Aorta (tissue), 5 donors: ENCODE measurements around the gene ZYX. TPM values are rescaled to one million over a fixed set of nuclear protein-coding genes. Genes with fewer than 3 reads are reported as not detected.

Experiments
- ATAC-seq: fragments of 200-7000 bp; cut with Tn5 transposase; one replicate; pipeline ENCODE4 v1.9.1; 2022; ENCODE audit warnings: moderate library complexity; ENCODE audit not compliant: low FRiP score
- DNase-seq, 2 donors: peaks; one replicate each; pipeline ENCODE4 v3.0.0-alpha.2; 2020
- H3K27ac ChIP-seq, 2 donors: one replicate each; pipeline ENCODE4 v1.5.1; 2013; ENCODE audit warnings: low read length in 2 of 2, mild to moderate bottlenecking in 2 of 2, moderate library complexity in 2 of 2, control low read depth in 1 of 2, inconsistent platforms in 1 of 2, low read depth in 1 of 2
- H3K27me3 ChIP-seq, 2 donors: one replicate each; pipeline ENCODE4 v1.6.1; 2013; ENCODE audit warnings: control low read depth in 1 of 2, low read length in 1 of 2, mild to moderate bottlenecking in 1 of 2, moderate library complexity in 1 of 2; ENCODE audit not compliant: insufficient read depth in 2 of 2, control insufficient read depth in 1 of 2
- H3K36me3 ChIP-seq, 2 donors: one replicate each; pipeline ENCODE4 v1.6.1; 2013; ENCODE audit warnings: control low read depth in 1 of 2, low read length in 1 of 2, mild to moderate bottlenecking in 1 of 2; ENCODE audit not compliant: insufficient read depth in 2 of 2, control insufficient read depth in 1 of 2
- H3K4me1 ChIP-seq, 2 donors: one replicate each; pipeline ENCODE4 v1.6.1; 2013; ENCODE audit warnings: low read length in 2 of 2, control low read depth in 1 of 2, mild to moderate bottlenecking in 1 of 2, moderate library complexity in 1 of 2; ENCODE audit not compliant: insufficient read depth in 2 of 2, control insufficient read depth in 1 of 2
- H3K4me3 ChIP-seq, 2 donors: one replicate each; pipeline ENCODE4 v1.5.1; 2013; ENCODE audit warnings: low read length in 2 of 2, control low read depth in 1 of 2, mild to moderate bottlenecking in 1 of 2
- H3K9me3 ChIP-seq: one replicate; pipeline ENCODE4 v1.6.1; 2013; ENCODE audit warnings: mild to moderate bottlenecking, low read length; ENCODE audit not compliant: control insufficient read depth
- WGBS, 2 donors: extraction: QIAGEN DNeasy Blood & Tissue Kit; methylation state at CpG; one replicate each; pipeline ENCODE4 v1.1.7; 2013; 5-methylcytosine and 5-hydroxymethylcytosine counted together
- intact Hi-C, 2 donors: fragments of 100-400 bp; cut with DNase I; formaldehyde crosslinking; loops; one replicate each; pipeline versions ENCODE4 v1.14.2 to v1.15.0; 2022
- polyA plus RNA-seq, 2 donors: library from polyadenylated mRNA; stranded (reverse); fragments of 200-250 nt; gene quantifications; one replicate each; pipeline ENCODE4 v1.2.3, GENCODE V29; 2013
- total RNA-seq, 2 donors: library from RNA; stranded (reverse); fragmentation: NEBNext Ultra II Directional; extraction: Animal tissue kit (Norgen Biotek cat#: 25700); gene quantifications; one replicate each; pipeline ENCODE4 v1.2.1, GENCODE V29; 2021
- donor health status: healthy with polysubstance abuse.
- donor health status: Bipolar disorder and iron deficiency.
- donor health status: DM: no; HTN: no; CAD: no.
- donor health status: DM: no; HTN: no; CAD: no.
- donor health status: DM: yes; HTN: yes; CAD: no.

Gene ZYX
- total and polyA plus RNA-seq, 4 donors, result 131 to 499 (median 306) TPM

DNA sequence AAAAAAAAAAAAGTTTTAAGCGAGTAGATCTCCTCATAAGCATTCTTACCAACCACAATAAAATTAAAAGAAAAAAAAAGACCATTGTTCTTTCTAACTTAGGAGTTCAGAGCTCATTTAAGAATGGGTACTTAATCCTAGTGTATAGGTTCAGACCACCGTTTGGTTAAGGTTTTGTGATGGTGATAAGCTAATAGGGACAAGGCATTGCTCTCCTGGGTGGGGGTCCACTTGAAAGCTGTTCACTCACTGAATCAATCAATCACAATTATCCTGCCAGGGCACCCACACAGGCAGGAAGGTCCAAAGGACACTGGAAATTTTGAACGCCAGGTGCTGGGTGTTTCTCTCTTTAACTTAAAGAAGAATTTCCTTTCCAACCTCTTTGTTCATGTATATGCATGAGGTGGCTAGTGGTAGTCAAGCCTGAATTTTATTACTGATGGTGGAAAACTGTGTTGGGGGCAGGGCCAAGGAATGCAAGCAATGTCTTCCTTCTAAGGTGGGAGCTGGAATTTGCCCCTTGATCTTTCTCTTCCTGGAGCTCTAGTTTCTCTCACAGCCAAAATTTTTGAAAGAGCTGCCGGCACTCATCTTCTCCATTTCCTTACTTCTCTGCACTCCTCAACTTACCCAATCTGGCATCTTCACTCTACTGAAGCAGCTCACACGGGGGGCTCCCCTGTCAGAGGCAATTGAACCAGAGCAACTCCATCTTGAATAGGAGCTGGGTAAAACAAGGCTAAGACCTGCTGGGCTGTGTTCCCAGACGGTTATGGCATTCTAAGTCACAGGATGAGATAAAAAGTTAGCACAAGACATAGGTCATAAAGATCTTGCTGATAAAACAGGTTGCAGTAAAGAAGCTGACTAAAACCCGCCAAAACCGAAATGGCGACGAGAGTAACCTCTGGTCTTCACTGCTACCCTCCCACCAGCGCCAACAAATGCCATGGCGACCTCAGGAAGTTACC, 11.2 kb upstream of the ZYX start:
- Histone ChIP-seq H3K4me1 (no peaks in the 10 kb centered on the region), H3K4me3 (no peak overlapping the region), H3K27me3 (no peaks in the 10 kb centered on the region), H3K36me3 (no peaks in the 10 kb centered on the region), H3K9me3 (no peaks in the 10 kb centered on the region), H3K27ac (no peak overlapping the region)
- WGBS, 2 donors, result 93 to 94% methylated on average over 12 of the region's 12 CpGs
- intact Hi-C loops, result no loop called here
- peak in 1 of 2 donors; percentile 26 for DNase-seq
- ATAC-seq, result no peak

GRCh38 chr7:143372070-143372469, 9.1 kb upstream of the ZYX start:
- no peaks in the 10 kb centered on the region for H3K27me3 ChIP-seq
- 27 to 32% methylated on average over 4 of the region's 4 CpGs for WGBS, 2 donors
- H3K27ac ChIP-seq, result no peak overlapping the region
- ATAC-seq (peak; percentile 44), DNase-seq (peak; percentile 75 to 91)
- no peaks in the 10 kb centered on the region for H3K4me1 ChIP-seq
- no peak overlapping the region for H3K4me3 ChIP-seq
- intact Hi-C loops, result no loop called here
- no peaks in the 10 kb centered on the region for H3K9me3 ChIP-seq
- H3K36me3 ChIP-seq, result no peaks in the 10 kb centered on the region

DNA sequence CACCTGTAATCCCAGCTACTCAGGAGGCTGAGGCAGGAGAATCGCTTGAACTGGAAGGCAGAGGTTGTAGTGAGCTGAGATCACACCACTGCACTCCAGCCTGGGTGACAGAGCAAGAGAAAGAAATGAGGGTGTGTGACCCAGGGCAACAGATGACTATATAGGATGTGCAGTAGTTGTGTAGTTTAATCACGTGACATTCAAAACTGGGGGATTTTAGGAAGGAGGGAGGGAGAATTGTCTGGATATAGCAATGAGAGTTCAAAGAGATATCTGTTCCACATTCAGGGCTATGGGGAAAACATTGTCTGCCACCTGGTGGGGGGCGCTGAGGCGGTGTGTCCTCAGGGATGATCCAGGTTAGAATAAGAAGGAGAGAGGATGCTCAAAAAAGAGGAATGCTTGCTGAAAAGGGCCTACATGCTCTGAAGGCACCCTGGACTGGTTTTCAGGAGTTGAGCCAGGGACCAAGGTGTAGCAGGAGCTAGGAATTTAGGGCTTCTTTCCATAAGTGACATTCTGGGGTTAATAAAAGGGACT, 7.8 kb upstream of the ZYX start:
- Histone ChIP-seq H3K36me3 (no peaks in the 10 kb centered on the region), H3K9me3 (no peaks in the 10 kb centered on the region), H3K4me1 (no peaks in the 10 kb centered on the region), H3K4me3 (no peak overlapping the region), H3K27ac (no peak overlapping the region), H3K27me3 (no peaks in the 10 kb centered on the region)
- DNase-seq (peak in 1 of 2 donors; percentile 55), ATAC-seq (no peak)
- WGBS, 2 donors, result 93 to 95% methylated on average over 4 of the region's 4 CpGs
- intact Hi-C loops, result no loop called here

DNA sequence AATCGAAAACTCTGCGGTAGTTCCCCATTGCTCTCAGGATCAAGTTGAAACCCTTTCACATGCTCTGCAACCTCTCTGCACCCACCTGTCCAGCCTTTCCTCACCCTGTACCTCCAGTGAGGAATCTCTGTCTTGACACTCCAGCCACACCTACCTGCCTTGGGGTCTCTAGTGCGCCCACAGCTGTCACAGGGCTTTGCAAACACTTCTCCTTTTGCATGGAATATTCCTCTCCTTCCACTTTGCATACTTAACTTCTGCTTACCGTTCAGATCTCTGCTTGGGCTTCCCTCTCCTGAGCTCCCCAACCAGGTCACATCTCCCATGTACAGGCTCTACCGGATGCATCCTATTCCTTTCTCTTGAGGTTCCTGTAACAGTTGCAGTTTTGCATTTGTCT, 6.6 kb upstream of the ZYX start:
- Histone ChIP-seq H3K27me3 (no peaks in the 10 kb centered on the region), H3K9me3 (no peaks in the 10 kb centered on the region), H3K4me3 (no peak overlapping the region), H3K27ac (no peak overlapping the region), H3K36me3 (no peaks in the 10 kb centered on the region), H3K4me1 (no peaks in the 10 kb centered on the region)
- intact Hi-C loops, result no loop called here
- peak in 1 of 2 donors; percentile 12 for DNase-seq
- WGBS, 2 donors, result 90 to 92% methylated on average over 5 of the region's 5 CpGs
- ATAC-seq, result no peak

- Histone ChIP-seq H3K4me3 (no peak overlapping the region), H3K27ac (no peak overlapping the region), H3K27me3 (no peaks in the 10 kb centered on the region), H3K36me3 (no peaks in the 10 kb centered on the region), H3K9me3 (no peaks in the 10 kb centered on the region), H3K4me1 (no peaks in the 10 kb centered on the region)
- intact Hi-C loops, result loop anchor here in 1 of 2 donors (5.0 kb wide), 1 partner anchor 37 kb away; no protein-coding TSS in a partner anchor
- DNase-seq, result peak in 1 of 2 donors; percentile 48
- no peak for ATAC-seq
- 87 to 95% methylated on average over 7 of the region's 7 CpGs for WGBS, 2 donors
Observed at GRCh38 chr7:143375298-143376034, 5.7 kb upstream of the ZYX start.

DNA sequence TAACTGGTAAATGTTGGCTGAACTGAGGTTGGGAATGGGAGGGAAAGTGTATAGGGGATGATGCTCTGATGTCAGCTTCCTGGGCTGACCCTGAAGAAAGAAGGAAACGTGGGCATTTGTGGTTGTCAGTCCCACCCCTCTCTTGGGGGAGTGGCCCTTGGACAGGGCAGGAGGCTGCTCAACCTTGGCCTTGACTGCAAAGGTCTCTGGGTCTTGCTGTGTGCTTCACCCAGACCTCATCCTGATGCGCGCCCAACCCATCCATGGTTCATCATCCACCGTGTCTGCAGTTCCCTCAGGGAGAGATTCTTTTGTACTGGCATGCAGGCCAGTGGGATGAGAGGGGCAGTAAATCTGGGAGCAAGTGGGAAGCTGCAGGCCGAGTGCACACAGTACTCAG, 4.7 kb upstream of the ZYX start:
- H3K4me1 ChIP-seq, result no peaks in the 10 kb centered on the region
- H3K4me3 ChIP-seq, result no peak overlapping the region
- 75 to 82% methylated on average over 5 of the region's 5 CpGs for WGBS, 2 donors
- H3K27ac ChIP-seq, result no peak overlapping the region
- intact Hi-C loops, result loop anchor here in 1 of 2 donors (5.0 kb wide), 1 partner anchor 36 kb away; no protein-coding TSS in a partner anchor
- ATAC-seq (no peak), DNase-seq (peak in 1 of 2 donors; percentile 59)
- no peaks in the 10 kb centered on the region for H3K27me3 ChIP-seq
- H3K9me3 ChIP-seq, result no peaks in the 10 kb centered on the region
- H3K36me3 ChIP-seq, result no peaks in the 10 kb centered on the region

DNA sequence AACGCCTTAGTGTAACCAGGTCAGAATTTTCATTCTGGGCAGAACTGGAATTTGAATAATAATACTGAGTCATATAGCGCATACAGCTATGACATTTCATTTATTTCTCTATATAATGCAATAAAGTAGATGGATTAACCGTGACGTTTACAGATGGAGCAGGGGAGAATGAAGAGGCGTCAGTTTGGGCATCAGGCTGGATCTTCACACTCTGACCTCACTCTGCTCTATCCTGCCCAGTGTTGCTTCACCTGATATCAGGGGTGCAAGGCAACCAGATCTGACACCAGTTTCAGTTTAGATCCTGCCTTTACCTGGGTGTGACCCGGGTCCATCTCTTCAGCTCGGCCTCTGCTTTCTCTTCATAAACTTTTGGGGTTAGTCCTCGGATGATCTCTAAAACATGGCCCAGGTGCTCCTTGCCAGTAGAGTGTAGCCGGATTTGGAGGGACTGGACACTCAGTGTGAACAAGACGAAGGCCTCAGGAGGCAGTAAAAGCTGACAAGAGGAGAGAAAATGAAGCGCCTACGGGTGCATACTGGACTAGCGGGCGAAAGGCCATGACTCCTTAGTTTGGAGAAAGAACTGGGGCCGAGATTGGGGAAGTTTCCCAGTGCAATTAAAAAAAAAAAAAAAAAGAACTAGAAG, 1.4 kb upstream of the ZYX start:
- ATAC-seq (peak; percentile 0), DNase-seq (no peak)
- intact Hi-C loops, result loop anchor here (2.0 to 5.0 kb wide), 2 partner anchors 15 to 33 kb away; no protein-coding TSS in a partner anchor
- Histone ChIP-seq H3K27me3 (no peaks in the 10 kb centered on the region), H3K9me3 (no peaks in the 10 kb centered on the region), H3K27ac (peak overlapping the region; percentile 31 to 95), H3K4me1 (peaks cover 0 to 2% of the 10 kb centered on the region in 2 donors), H3K4me3 (peak overlapping the region; percentile 50 to 95), H3K36me3 (peaks cover 0 to 1% of the 10 kb centered on the region in 2 donors)
- 4 to 5% methylated on average over 15 of the region's 15 CpGs for WGBS, 2 donors

DNA sequence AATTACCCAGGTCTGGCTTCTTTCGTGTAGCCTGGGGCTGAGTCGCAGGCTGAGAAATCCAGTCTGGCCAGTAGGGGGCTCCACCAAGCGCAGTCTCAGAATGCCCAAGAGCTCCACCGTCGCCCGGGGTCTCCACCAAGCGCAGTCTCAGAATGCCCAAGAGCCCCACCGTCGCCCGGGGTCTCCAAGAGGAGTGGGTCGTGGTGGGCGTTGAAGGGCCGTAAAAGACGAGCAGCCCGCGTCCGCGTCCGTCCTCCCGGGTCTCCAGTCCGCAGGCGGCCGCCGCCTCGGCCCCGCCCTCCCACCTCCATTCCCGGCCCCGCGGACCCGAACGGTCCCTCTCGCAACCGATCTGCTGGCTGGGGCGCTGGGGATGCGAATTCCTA, 892 bp upstream of the ZYX start:
- Histone ChIP-seq H3K27me3 (no peaks in the 10 kb centered on the region), H3K9me3 (no peaks in the 10 kb centered on the region), H3K36me3 (peaks cover 0 to 1% of the 10 kb centered on the region in 2 donors), H3K27ac (peak overlapping the region; percentile 96 to 97), H3K4me1 (peaks cover 0 to 2% of the 10 kb centered on the region in 2 donors), H3K4me3 (peak overlapping the region; percentile 50 to 95)
- ATAC-seq (peak; percentile 91), DNase-seq (peak; percentile 95 to 96)
- intact Hi-C loops, result no loop called here
- WGBS, 2 donors, result 0 to 1% methylated on average over 35 of the region's 35 CpGs
